NCI-H526 (cell line): ENCODE data around the gene GNA15.

Experiments used
- DNase-seq, 2 experiments: peaks; one replicate each; lab custom pipeline; 2025; lab: John Stamatoyannopoulos, UW

GNA15 gene

GRCh38 chr19:3106509-3107141, 29.2 kb upstream of the GNA15 start:
- DNase-seq: no peak

DNA sequence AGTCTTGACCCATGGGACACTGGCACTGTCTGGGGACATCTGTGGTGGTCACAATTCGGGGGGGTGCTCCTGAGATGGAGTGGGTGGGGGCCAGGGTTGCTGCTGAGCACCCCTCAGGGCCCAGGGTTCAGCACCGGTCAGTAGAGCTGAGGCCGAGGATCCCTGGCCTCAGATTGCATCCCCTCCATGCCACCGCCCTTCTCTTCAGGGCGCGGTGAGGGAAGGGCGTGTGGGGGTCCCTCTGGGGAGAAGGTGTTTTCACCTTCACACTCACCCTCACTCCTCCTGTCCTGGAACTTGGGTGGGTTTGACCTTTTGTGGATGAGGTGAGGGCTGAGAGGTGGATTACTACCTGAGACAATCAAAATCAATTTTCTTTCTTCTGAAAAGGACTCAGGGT, 28.2 kb upstream of the GNA15 start:
- no peak for DNase-seq

GRCh38 chr19:3108775-3109174, 27.1 kb upstream of the GNA15 start:
- DNase-seq: peak in 1 of 2 experiments; percentile 67

- no peak for DNase-seq
Measured at GRCh38 chr19:3109491-3109890, 26.3 kb upstream of the GNA15 start.

DNA sequence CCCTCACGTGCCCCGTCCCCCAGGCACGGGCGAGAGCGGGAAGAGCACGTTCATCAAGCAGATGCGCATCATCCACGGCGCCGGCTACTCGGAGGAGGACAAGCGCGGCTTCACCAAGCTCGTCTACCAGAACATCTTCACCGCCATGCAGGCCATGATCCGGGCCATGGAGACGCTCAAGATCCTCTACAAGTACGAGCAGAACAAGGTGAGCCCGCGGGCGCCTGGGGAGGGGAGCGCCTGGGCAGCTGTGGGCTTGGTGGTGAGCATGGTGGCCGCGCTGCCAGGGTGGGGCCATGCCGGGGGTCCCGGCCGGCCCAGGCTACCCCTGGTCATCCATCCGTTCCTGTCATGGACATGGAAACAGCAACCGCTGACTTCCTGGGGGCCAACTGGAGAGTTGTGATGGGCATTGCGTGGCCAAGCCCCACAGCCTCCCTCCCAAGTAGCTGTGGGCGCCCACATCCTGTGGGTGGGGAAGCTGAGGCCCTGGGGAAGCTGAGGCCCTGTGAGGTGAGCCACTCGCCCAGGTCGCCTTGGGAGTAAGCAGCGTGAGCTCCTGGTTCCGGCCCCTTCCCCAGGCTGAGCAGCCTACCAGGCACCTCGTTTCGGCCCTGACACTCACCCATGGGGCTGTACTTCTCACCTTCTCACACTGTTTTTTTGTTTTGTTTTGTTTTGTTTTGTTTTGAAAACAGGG, 25.6 kb upstream of the GNA15 start:
- no peak for DNase-seq

- no peak for DNase-seq
Measured at GRCh38 chr19:3111586-3112247, 24.1 kb upstream of the GNA15 start.

- no peak for DNase-seq
Measured at GRCh38 chr19:3112375-3113099, 23.3 kb upstream of the GNA15 start.

DNA sequence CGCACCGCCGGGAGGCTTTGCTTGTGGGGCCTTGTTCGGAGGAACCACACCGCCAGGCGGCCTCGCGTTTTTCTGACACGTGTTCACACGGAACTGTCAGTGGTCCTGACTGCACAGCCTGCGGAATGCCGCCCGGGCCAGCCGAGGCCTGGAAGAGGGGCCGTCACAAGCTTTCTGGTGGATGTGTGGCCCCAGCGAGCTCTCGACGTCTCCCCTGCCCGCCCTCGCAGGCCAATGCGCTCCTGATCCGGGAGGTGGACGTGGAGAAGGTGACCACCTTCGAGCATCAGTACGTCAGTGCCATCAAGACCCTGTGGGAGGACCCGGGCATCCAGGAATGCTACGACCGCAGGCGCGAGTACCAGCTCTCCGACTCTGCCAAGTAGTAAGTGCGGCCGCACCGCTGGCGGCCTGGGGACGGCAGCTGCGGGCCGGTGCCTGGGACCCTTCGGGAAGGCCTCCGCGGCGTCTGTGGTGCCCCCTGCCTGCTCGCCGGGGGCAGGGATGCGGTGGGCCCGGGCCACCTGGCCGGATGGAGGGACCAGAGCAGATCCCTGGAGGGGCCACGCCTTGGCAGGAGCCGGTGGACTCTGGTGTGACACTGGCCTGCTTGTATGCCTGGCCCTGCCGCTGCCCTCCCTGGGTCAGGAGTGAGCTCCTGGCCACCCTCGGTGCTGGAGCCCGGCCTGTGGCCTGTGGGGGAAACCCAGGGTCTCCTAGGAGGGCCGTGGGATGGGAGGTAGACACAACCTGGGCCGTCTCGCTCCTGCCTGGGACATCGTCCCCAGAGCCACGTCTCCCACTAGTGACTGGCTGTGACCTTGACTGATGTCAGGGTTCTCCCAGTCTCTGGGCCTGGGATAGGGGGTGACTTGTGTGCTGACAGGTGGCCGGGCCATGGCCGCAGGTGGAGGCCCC, 22.5 kb upstream of the GNA15 start:
- DNase-seq: no peak

- DNase-seq: no peak
Measured at GRCh38 chr19:3114018-3114726, 21.7 kb upstream of the GNA15 start.

DNA sequence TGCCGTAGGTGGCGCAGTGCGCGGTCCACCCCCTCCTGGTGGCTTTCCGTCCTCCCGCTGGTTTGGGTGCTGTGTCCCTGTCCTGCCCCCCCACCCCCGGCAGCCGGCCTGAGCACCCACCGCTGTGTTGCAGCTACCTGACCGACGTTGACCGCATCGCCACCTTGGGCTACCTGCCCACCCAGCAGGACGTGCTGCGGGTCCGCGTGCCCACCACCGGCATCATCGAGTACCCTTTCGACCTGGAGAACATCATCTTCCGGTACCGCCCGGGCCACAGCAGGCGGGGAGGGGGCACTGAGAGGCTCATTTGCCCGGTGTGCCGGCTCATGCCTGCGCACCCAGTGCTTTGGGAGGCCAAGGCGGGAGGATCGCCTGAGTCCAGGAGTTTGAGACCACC, 21.0 kb upstream of the GNA15 start:
- no peak for DNase-seq

DNA sequence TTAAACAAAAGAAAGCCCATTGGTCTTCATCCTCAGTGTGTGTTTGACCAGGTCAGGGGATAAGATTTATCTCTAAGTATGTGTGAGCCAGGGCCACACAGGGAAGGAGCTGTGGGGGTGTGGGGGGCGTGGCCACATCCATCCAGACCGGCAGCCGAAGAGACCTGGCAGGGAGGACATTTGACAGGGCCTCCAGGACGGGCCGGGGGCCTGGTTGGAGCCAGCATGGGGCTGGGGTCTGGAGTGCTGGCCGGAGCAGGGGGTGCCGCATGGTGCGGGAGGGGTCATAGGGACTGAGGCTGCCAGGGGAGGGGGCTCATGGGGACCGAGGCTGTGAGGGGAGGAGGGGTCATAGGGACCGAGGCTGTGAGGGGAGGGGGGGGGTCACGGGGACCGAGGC, 20.4 kb upstream of the GNA15 start:
- no peak for DNase-seq

DNA sequence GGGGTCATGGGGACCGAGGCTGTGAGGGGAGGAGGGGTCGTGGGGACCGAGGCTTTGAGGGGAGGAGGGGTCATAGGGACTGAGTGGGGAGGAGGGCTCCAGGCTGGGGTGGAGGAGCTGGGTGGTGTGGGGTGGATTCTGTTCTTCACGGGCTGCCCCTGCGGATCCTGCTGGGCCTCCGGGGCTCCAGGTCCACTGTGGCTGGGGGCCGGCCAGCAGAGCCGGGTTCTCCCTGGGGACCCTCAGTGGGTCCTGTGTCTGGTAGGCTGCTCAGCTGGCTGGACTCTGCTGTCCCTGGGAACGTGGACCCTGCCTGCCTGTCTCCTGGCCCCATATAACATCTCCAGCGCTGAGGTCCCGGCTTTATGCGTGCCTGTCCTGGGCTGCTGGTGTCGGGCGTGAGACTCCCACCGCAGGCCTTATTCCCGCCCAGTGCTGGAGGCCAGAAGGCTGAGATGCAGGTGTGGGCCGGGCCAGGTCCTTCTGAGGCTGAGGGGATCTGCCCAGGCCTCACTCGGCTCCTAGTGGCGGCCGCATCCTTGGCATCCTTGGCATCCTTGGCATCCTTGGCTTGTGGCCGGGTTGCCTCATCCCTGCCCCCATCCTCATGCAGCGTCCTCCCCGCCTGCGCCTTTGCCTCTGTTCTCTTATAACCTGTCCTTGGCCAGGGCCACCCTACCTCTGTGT, 19.8 kb upstream of the GNA15 start:
- no peak for DNase-seq

GRCh38 chr19:3116621-3117020, 19.2 kb upstream of the GNA15 start:
- DNase-seq: no peak

GRCh38 chr19:3117716-3118115, 18.1 kb upstream of the GNA15 start:
- no peak for DNase-seq

- no peak for DNase-seq
Measured at GRCh38 chr19:3118232-3119070, 17.4 kb upstream of the GNA15 start.

DNA sequence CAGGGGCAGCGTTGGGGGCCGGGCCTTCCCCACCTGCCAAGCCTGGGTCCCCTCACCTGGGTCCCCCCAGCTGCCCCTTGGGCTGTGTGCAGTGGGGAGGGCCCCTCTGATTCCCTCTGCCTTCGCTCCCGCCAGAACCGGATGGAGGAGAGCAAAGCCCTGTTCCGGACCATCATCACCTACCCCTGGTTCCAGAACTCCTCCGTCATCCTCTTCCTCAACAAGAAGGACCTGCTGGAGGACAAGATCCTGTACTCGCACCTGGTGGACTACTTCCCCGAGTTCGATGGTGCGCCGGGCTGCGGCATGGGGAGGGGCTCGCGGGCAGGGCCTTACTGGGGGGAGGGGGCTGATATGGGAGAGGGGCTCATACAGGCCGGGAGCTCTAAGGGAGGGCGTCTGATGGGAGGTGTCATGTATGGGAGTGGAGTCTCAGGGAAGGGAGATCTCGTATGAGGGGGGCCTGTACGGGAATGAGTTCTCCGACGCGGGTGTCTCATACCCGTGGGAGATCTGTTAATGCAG, 16.7 kb upstream of the GNA15 start:
- no peak for DNase-seq

GRCh38 chr19:3119693-3120380, 16.0 kb upstream of the GNA15 start:
- no peak for DNase-seq

DNA sequence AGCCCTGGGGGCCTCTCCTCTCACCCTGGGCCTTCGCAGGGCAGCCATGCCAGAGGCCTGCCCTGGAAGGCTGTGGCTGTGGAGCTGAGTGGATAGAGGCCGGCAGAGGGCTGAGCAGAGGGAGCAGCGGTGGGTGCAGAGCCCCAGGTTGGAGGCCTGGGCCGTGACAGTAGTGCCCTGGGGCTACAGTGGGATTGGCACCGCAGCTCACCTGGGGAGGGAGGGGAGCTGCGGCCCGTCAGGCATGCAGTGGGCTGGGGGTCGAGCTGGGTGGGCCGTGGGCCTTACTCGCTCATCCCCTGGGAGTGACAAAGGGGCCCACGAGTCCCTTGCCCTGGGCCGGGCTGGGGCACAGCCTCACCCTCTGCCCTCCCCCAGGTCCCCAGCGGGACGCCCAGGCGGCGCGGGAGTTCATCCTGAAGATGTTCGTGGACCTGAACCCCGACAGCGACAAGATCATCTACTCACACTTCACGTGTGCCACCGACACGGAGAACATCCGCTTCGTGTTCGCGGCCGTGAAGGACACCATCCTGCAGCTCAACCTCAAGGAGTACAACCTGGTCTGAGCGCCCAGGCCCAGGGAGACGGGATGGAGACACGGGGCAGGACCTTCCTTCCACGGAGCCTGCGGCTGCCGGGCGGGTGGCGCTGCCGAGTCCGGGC, 15.1 kb upstream of the GNA15 start:
- DNase-seq: no peak
